Suppressor macrophage (primary cell): ENCODE results near the gene APOBEC3G.

Experiments
- DNase-seq, 4 experiments: peaks; one replicate each; pipeline ENCODE4 v3.0.0-alpha.2; 2020 to 2022

Gene APOBEC3G

GRCh38 chr22:39092111-39092862, 15.2 kb downstream of the APOBEC3G start:
- DNase-seq: peak in 2 of 4 experiments; percentile 14

- no peak for DNase-seq
Observed at GRCh38 chr22:39094717-39095389, 17.8 kb downstream of the APOBEC3G start.

- no peak for DNase-seq
Observed at GRCh38 chr22:39095971-39096370, 18.9 kb downstream of the APOBEC3G start.

GRCh38 chr22:39097098-39098020, 20.3 kb downstream of the APOBEC3G start, which contains the start of gene APOBEC3H:
Gene APOBEC3H (plus strand): TSS chr22:39097244. CDS start chr22:39100279, 3,035 bp downstream.
- DNase-seq: peak; percentile 54 to 79 (median 67)

- DNase-seq: no peak
Observed at GRCh38 chr22:39098026-39098425, 21.0 kb downstream of the APOBEC3G start.

GRCh38 chr22:39098576-39098975, 21.5 kb downstream of the APOBEC3G start:
- no peak for DNase-seq

GRCh38 chr22:39101226-39101625, 24.2 kb downstream of the APOBEC3G start:
- DNase-seq: no peak

GRCh38 chr22:39103431-39103830, 26.4 kb downstream of the APOBEC3G start:
- no peak for DNase-seq

- DNase-seq: no peak
Observed at GRCh38 chr22:39106326-39106725, 29.3 kb downstream of the APOBEC3G start.

GRCh38 chr22:39108487-39108886, 31.4 kb downstream of the APOBEC3G start:
- no peak for DNase-seq

GRCh38 chr22:39109361-39109760, 32.3 kb downstream of the APOBEC3G start:
- DNase-seq: no peak

GRCh38 chr22:39110631-39111561, 33.8 kb downstream of the APOBEC3G start:
- DNase-seq: peak in 1 of 4 experiments; percentile 17

- no peak for DNase-seq
Observed at GRCh38 chr22:39114112-39114511, 37.0 kb downstream of the APOBEC3G start.

GRCh38 chr22:39115570-39115969, 38.5 kb downstream of the APOBEC3G start:
- DNase-seq: no peak

- DNase-seq: no peak
Observed at GRCh38 chr22:39115977-39116621, 39.0 kb downstream of the APOBEC3G start.

GRCh38 chr22:39117585-39118191, 40.6 kb downstream of the APOBEC3G start:
- DNase-seq: peak; percentile 63 to 74 (median 70)

GRCh38 chr22:39120983-39121382, 43.9 kb downstream of the APOBEC3G start:
- DNase-seq: no peak

GRCh38 chr22:39122772-39123470, 45.8 kb downstream of the APOBEC3G start:
- no peak for DNase-seq

- DNase-seq: peak; percentile 15 to 65 (median 44)
Observed at GRCh38 chr22:39123751-39124581, 46.9 kb downstream of the APOBEC3G start.
